Vagina (tissue), 2 donors: ENCODE measurements around the gene DOCK8.

Experiments used
- CTCF ChIP-seq, 3 experiments: fragments of 450-650 bp in 2 of 3; fragments of 200-600 bp in 1 of 3; sonication (generic) in 1 of 3; IDR thresholded peaks; one replicate each; pipeline ENCODE4 v1.5.1; 2017 to 2019; ENCODE audit warnings: antibody characterized with exemption in 3 of 3, mild to moderate bottlenecking in 2 of 3, moderate library complexity in 2 of 3
- POLR2A ChIP-seq, 2 donors: fragments of 450-650 bp; IDR thresholded peaks; one replicate each; pipeline ENCODE4 v1.6.1; 2017; ENCODE audit warnings: antibody characterized with exemption in 2 of 2, mild to moderate bottlenecking in 2 of 2, moderate library complexity in 2 of 2
- POLR2AphosphoS5 ChIP-seq, 2 donors: sonication (generic); formaldehyde crosslinking; IDR thresholded peaks; one replicate each; pipeline ENCODE4 v1.9.0; 2017; ENCODE audit warnings: antibody characterized with exemption in 2 of 2, mild to moderate bottlenecking in 2 of 2, low read depth in 1 of 2; ENCODE audit not compliant: insufficient read depth in 1 of 2

DNA sequence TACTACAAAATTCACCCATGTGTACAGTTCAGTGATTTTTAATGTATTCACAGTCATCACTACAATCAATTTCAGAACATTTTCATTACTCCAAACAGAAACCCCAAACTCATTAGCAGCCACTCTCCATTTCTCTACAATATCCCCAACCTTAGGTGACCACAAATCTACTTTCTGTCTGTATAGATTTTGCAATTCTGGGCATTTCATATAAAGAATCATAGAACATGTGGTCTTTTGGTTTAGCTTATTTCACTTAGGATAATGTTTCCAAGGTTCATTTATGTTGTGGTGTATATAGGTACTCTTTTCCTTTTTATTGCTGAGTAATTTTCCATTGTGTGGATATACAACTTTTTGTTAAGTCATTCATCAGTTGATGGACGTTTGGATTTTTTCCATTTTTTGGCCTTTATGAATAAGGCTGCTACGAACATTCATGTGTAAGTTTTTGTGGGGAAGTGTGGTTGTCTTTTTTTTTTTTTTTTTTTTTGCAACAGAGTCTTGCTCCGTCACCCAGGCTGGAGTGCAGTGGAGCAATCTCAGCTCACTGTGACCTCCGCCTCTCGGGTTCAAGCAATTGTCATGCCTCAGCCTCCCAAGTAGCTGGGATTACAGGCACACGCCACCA is 54.5 kb downstream of the DOCK8 start:
- TF ChIP-seq POLR2A (IDR thresholded peaks at IDR 0.05) (no peak), POLR2AphosphoS5 (IDR thresholded peaks at IDR 0.05; ENCODE audit: insufficient read depth in 1 of 2, low read depth in 1 of 2) (no peak), CTCF (IDR thresholded peaks at IDR 0.05) (no peak)
